Neural cell (in vitro differentiated cells): Measurements from ENCODE around the gene LAPTM5.

ENCODE experiments used
- CTCF ChIP-seq: fragments of 450-650 bp; IDR thresholded peaks from 2 replicates; pipeline ENCODE4 v1.5.1; 2014; ENCODE audit warnings: antibody characterized with exemption, mild to moderate bottlenecking, moderate library complexity; ENCODE audit not compliant: poor library complexity, severe bottlenecking
- EP300 ChIP-seq: fragments of 450-650 bp; conservative IDR thresholded peaks from 2 replicates; pipeline ENCODE4 v1.6.1; 2014; ENCODE audit warnings: antibody characterized with exemption, mild to moderate bottlenecking, moderate library complexity; ENCODE audit not compliant: poor library complexity, severe bottlenecking
- EZH2 ChIP-seq: fragments of 200-600, 300-800 bp; shearing (Covaris generic), sonication (generic); IDR thresholded peaks from 2 replicates; pipeline ENCODE4 v1.6.1; 2014; ENCODE audit warnings: antibody characterized with exemption, low read length, borderline replicate concordance, mild to moderate bottlenecking; ENCODE audit not compliant: insufficient read depth, poor library complexity, severe bottlenecking
- MXI1 ChIP-seq: fragments of 450-650 bp; conservative IDR thresholded peaks from 2 replicates; pipeline ENCODE4 v1.6.1; 2014; ENCODE audit warnings: antibody characterized with exemption, mild to moderate bottlenecking; ENCODE audit not compliant: poor library complexity, severe bottlenecking
- POLR2AphosphoS5 ChIP-seq: IDR thresholded peaks from 2 replicates; pipeline ENCODE4 v1.6.1; 2012
- REST ChIP-seq: IDR thresholded peaks from 2 replicates; pipeline ENCODE4 v1.6.1; 2012; ENCODE audit warnings: borderline replicate concordance
- TAF1 ChIP-seq: IDR thresholded peaks from 2 replicates; pipeline ENCODE4 v1.6.1; 2012; ENCODE audit warnings: low read depth

DNA sequence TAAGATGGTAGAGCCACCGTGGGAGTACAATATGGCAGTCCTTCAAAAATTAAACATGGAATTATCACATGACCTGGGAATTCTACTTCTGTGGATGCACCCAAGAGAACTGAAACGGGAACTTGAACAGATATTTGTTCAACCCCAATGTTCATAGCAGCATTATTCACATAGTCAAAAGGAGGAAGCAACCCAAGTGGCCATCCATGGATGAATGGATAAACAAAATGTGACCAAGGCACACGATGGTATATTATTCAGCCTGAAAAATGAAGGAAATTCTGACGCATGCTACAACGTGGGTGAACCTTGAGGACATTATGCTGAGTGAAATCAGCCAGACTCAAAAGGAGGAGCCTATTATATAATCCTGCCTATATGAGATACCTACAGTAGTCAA, 22.8 kb upstream of the LAPTM5 start:
- TF ChIP-seq EZH2 = no peak
- no peak for TF ChIP-seq EP300
- TF ChIP-seq POLR2AphosphoS5 = no peak
- TF ChIP-seq CTCF = no peak
- TF ChIP-seq MXI1 = no peak
- TF ChIP-seq REST = no peak
- no peak for TF ChIP-seq TAF1
